NCI-H1417 (cell line): ENCODE measurements around the gene SPDYE3.
"Not testable (repeated sequence)": the region's sequence is repeated elsewhere in the genome, so short reads cannot be mapped to it uniquely, and the experiment has no call there.

Source experiments
- DNase-seq, 3 experiments: peaks; one replicate each; lab custom pipeline; 2025; lab: John Stamatoyannopoulos, UW

Gene SPDYE3

GRCh38 chr7:100349757-100350156 lies 42.3 kb downstream of the SPDYE3 start:
- no peak for DNase-seq

- DNase-seq, result no peak
Observed at GRCh38 chr7:100351657-100352058, 44.2 kb downstream of the SPDYE3 start.

GRCh38 chr7:100352230-100352781 lies 44.8 kb downstream of the SPDYE3 start:
- DNase-seq, result not testable (repeated sequence)

- DNase-seq, result no peak
Observed at GRCh38 chr7:100352984-100353684, 45.6 kb downstream of the SPDYE3 start.

GRCh38 chr7:100353685-100354330 lies 46.3 kb downstream of the SPDYE3 start:
- DNase-seq, result no peak

- no peak for DNase-seq
Observed at GRCh38 chr7:100356416-100357068, 49.0 kb downstream of the SPDYE3 start.

- no peak for DNase-seq
Observed at GRCh38 chr7:100357131-100357561, 49.6 kb downstream of the SPDYE3 start.

GRCh38 chr7:100358027-100358856 lies 50.7 kb downstream of the SPDYE3 start, which contains the start of gene PILRB:
Gene PILRB, plus strand, starts transcription at chr7:100358117. Its CDS starts 186 bp downstream, at chr7:100358303.
- no peak for DNase-seq

- no peak for DNase-seq
Observed at GRCh38 chr7:100358857-100359212, 51.3 kb downstream of the SPDYE3 start.

GRCh38 chr7:100360135-100360854 lies 52.8 kb downstream of the SPDYE3 start:
- no peak for DNase-seq

- no peak for DNase-seq
Observed at GRCh38 chr7:100363098-100363497, 55.6 kb downstream of the SPDYE3 start.

- not testable (repeated sequence) for DNase-seq
Observed at GRCh38 chr7:100363797-100364196, 56.3 kb downstream of the SPDYE3 start.

- no peak for DNase-seq
Observed at GRCh38 chr7:100364480-100364879, 57.0 kb downstream of the SPDYE3 start.

- not testable (repeated sequence) for DNase-seq
Observed at GRCh38 chr7:100365998-100366367, 58.5 kb downstream of the SPDYE3 start.

- DNase-seq, result no peak
Observed at GRCh38 chr7:100366411-100367250, 59.1 kb downstream of the SPDYE3 start.

GRCh38 chr7:100367251-100367620 lies 59.7 kb downstream of the SPDYE3 start:
- no peak for DNase-seq

- DNase-seq, result no peak
Observed at GRCh38 chr7:100367676-100368613, 60.4 kb downstream of the SPDYE3 start.

GRCh38 chr7:100369105-100369504 lies 61.6 kb downstream of the SPDYE3 start:
- DNase-seq, result no peak

GRCh38 chr7:100370303-100370702 lies 62.8 kb downstream of the SPDYE3 start:
- no peak for DNase-seq
